Ramos (cell line): Measurements from ENCODE around the gene LEMD1.

Source experiments
- in situ Hi-C: fragments of 300-500 bp; cut with MboI; formaldehyde crosslinking; loops from one replicate; pipeline ENCODE4 v1.14.3; 2022; ENCODE audit warnings: low sequenced_read_pairs; ENCODE audit not compliant: unreplicated experiment

Gene LEMD1

DNA sequence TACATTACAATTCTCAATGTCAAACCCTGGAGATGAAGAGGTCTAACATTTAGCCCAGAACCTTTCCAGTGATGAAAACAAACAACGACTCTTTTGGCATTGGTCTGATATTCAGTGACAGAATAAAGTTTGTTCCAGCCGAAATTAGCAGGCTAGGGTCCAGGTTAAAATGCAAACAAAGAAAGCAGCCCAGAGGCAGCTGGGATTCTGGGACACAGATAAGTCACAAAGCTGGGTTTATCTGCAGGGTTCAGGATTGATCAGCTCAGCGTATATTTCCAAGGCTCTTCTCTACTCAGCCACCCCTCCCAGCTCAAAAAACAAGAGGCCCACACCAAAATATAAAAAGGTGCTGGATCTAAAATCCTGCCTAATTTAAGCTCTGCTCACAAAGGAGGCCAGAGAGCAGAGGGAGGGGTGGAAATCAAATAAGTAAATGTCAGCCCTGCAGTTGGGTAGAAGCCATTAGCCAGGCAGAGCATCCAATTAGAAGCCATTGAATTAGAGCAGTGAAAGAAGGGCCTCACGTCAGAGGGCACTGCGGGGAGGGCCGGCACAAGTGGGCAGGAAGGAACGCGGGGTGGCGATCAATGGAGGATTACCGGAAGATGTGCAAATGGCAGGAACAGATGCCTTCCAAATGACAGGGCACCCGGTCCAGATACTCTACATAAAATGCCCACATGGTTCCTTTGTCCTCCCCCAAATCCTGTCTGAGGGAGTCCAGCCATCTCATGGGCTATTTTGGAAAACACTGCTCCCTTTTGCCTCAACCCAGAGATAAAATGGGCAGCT lies 61.9 kb downstream of the LEMD1 start:
- in situ Hi-C loops, result no loop called here

DNA sequence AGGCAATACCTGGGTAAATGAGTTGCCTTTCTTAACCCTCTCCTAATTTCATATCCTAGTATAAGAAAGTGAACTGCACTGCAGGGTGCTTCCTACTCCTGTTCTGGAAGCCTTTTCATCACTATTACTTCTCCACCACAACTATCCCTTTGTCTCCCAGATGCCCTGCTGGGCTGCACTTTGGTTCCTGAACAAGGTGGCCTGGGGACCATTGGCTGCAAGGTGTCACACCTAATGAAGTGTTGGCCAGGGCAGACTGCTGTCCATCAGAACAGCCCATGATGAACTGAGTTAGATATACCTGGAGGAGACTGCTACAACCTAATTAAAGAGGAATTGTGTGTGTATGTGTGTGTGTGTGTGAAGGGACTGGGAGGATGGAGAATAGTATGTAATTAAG lies 63.3 kb downstream of the LEMD1 start:
- in situ Hi-C loops, result no loop called here

DNA sequence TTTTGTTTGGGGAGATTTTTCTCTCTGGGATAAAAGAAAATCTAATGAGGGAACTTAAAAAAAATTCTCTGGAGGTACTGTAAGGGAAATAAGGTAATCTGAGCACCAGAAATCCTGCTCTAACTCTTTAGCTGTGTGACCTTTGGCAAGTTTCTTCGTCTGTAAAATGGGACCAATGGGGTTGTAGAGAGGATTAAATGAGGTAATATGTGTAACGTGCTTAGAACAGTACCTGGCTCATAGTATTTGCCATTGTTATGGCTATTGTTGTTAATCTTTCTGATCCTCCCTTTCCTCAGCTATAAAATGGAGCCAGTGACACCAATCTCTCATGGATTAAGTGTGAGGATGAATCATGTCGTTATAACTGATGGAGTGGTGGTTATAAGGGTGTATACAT lies 64.3 kb downstream of the LEMD1 start:
- in situ Hi-C loops, result no loop called here

DNA sequence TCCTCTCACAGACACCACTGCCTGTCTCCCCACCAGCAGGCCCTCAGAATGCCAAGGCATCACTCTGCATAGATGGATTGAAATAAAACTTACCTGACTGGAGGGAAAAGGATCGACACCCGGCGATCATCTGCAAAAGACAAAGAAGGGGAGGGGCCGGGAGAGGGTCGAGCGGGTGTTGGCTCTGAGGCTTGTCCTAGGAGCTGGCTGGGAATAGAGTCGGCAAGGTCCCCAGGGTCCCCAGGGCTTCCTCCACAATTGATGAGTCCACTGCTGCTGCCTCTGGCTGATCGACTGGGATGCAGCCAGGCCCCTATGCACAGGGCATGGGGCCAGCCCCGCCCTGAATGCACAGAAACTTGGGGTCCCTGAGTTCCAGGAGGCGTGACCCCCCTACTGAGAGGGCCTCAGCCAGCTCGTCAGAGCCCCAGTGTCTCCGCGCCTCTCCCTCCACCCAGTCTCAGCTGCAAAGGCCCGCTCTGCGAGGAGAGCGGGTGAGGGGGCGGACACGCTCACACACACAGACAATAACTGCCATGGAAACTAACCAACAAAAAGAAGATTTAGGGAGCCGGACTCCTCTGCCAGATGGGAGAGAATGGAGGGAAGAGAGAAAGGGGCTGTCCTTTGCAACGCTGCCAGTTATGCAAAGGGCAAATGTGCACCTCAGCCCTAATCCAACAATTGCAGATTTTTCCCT lies 65.3 kb downstream of the LEMD1 start, which contains the start of gene KLHDC8A:
Gene KLHDC8A (minus strand): TSS at position 483 of the 700 bp plus-strand sequence. CDS start 13,318 bp downstream, outside the sequence.
- in situ Hi-C loops, result no loop called here

DNA sequence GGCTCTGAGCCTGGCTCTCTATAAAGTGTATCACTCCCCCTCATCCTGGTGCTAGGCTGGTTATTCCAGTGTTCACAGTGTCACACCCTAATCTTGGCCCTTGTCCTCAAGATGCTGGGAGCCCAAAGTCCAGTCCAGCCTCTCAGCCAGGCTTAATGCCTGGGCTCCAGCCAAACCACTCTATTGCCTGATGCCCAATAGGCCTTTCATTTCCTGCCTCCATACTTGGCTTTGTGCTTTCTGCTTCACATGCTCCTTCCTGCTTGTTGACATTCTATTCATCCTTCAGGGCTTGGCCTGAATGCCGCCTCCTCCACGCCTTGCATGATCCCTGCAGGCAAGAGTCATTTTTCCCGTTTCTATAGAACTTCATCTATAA lies 66.8 kb downstream of the LEMD1 start:
- in situ Hi-C loops, result no loop called here

DNA sequence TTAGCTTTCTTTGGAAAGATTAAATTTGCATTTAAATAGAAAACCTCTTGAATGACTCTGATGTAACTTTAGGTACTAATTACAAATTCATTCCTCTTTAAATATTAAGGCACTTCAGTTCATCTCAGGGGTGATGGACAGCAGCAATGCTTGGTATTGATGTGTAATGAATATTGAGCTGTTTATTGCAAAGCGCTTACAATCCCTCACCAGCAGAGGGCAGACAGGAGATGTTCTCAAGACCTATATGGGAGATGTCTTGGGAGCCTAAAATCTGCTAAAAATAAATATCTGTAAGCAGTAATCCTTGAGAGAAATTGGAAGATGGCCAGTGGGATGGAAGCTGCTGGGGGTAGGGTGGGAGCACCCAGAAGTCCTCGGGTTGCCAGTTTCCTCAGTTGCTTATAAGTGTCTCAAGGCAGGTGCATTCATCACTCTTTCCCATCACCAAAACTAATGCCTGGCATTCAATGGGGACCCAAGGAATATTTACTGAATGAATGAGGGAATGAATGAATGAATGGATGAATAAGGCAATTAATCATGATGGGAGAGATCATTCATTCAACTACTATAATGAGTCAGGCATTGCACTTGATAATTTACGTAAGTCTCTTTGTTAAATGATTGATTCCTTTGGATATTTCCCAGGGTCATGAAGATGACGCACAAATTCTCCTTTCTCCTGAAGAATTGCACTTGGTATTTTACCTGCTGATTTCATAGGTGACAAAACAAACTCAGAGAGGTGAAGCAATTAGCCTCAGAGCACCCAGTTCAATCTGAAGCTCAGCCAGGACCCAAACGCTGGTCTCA lies 67.4 kb downstream of the LEMD1 start:
- in situ Hi-C loops, result no loop called here

DNA sequence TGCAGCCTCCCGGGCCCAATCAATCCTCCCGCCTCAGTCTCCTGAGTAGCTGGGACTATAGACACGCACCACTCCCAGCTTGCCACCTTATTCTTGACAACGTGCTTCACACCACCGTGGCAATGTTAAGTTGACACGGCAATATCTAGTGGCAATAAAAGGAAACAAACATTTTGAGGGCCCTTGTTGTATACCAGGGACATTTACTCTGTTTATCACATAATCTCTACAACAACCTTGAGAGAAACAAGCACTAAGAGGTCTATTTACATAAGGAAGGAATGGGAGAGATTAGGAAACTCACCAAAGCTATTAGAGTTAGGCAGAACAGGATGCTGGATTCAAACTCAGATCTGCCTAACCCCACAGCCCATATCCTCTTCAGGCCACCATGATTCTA lies 68.2 kb downstream of the LEMD1 start:
- in situ Hi-C loops, result no loop called here

DNA sequence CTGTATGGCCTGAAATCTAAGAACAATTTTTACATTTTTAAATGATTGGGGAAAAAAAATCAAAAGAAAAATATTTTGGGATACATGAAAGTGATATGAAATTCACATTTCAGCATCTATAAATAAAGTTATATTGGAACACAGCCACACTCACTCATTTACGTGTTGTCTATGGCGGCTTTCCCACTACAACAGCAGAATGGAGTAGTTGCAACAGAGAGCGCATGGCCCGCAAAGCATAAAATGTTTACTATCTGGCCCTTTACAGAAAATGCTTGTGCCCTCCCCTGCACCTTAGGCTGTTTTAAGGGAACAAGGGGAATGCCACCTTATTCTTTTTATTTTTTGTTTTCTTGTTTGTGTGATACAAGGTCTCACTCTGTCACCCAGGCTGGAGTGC lies 68.7 kb downstream of the LEMD1 start:
- in situ Hi-C loops, result no loop called here

DNA sequence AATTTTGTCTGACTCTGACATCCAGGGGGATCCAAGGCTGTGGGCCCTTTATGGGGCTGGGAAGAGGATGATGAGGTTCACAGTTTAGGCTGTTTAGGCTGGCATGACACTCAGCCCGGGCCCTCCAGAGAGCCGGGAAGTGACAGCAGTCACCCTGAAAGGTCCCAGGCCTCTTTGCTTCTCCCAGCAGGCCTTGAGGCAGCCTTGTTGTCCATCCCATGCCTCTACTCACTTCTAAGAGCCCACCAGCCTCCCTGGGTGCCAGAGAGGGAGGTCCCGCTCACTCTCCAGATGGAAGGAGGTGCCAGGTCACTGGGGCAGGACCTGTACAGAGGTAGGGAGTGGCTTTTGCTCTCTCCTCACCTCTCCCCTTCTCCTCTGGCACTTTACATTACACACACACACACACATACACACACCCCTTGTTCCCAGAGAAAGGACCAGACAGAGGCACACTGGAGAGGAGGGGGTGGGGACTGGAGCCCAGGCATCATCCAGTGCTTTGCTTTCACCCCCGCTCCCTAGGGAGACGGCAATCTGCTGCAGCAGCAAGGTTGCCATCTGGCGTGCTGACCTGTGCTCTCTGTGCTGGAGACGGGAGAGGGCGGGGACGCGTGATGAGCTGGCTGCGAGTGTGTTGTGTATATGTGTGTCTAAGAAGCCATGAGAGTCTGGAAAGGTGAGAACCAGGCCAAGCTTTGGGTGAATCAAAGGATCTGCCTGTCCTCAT lies 69.7 kb downstream of the LEMD1 start:
- in situ Hi-C loops, result no loop called here

DNA sequence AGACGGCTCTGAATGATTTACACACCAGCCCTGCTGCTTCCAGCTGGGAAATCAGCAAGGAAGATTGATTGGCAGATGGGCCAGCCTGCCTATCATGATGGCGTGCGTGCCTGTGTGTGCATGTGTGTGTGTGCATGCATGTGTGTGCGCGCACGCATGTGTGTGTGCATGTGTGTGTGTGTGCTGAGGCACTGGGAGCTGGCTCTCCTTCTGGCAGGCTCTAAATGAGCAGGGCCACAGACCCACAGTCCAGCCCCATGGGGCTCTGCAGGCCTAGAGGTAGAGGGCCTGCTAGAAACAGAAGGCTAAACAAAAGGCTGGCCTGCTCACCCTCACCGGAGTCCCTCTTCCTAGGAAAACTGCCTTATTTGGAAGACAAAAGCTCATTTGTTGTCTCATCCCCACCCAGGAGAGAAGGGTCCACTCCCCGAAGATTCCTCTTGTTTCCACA lies 71.1 kb downstream of the LEMD1 start:
- in situ Hi-C loops, result no loop called here

DNA sequence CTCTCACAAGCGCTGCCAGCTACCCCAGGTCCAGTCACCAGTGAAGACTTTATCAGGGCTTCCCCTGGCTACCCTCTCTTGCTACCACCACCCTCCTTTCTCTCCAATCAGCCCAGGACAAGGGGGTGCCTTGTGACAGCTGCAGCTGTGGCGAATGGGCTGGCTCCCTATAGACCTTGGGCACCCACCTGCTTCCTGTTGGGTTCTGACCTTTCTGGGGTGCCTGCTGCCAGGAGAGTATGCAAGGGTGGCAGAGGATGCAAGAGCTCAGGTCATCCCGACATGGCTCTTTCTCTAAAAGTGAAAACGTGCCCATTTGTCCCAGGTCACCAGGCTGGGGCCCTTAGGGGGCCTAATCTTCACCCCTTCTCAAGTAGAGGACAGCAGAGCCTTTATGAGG lies 71.7 kb downstream of the LEMD1 start:
- in situ Hi-C loops, result no loop called here

DNA sequence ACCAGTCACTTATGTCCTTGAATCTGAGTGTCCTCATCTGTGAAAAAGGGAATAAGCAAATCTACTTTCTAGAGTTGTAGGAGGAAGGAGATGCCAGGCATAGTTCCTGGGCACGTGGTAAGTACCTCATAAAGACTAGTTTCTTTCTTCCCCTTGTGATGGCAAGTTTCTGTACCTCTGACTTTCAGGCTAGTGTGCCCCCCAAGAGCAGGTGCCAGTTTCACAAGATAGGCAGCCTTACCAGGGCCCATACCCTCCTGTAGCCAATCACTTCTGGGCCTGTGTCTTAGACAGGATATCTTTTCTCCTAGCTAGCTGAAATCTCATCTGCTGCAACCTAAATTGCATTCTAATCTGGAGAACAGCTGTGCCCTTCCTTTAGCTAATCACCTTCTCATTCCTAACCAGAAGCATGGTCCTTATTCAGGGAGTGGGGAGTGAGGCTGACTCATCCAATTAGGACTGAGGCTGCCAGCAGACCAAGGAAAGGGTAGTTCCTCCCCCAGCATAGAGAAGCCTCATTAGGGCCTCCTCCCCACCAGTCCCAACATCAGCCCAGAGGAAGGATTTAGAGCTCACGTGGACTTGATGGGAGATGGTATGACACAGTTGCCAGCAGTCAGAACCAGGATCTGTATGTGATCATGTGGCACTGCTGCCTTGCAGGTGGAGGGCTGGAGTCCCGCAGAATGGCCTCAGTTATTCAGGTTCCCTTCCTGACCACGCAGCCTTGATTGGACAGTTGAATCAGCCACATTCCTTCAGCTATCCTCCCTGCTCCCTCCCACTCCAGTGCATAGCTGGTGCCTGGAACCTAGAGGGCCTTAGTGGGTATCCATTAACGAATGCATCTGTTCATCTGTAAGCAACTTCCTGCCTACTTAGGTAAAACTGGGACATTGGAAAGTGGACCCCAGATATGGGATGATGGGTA lies 73.0 kb downstream of the LEMD1 start:
- in situ Hi-C loops, result loop anchor here (10.0 kb wide), 1 partner anchor 364 kb away; no protein-coding TSS in a partner anchor

DNA sequence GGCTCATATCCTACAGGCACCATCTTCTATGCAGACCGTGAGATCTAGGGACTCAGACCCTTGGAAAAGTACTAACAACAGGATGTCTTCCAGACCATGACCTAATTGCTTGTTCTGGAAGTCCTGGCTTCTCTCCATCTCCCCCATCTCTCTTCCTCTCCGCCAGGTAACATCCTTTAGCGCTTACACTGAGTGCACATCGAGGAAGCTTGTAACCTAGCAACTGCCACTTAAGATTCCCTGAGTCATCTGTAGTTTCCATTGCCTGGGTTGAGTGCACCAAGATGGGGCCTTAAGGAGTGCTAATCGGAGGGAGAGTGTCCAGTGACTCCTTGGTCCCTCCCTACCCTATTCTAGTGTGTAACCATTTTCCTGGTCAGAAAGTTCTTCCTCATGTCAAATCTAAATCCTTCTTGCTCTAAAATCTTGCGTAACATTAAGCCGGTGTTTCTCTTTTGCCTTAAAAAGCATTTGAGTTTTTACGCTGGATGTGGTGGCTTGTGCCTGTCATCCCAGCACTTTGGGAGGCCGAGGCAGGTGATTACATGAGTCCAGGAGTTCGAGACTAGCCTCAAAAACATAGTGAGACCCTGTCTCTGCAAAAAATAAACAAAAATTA lies 74.8 kb downstream of the LEMD1 start:
- in situ Hi-C loops, result loop anchor here (10.0 kb wide), 1 partner anchor 362 kb away; no protein-coding TSS in a partner anchor

DNA sequence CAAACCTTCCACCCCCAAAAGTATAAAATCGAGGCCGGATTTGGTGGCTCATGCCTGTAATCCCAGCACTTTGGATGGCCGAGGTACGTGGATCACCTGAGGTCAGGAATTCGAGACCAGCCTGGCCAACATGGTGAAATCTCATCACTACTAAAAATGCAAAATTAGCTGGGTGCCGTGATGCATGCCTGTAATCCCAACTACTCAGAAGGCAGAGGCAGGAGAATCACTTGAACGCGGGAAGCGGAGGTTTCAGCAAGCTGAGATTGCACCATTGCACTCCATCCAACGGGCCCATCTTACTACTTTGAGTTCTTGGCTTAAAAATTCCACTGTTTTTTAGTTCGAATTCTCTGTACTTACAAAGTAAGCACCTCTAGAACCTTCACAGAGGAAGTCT lies 76.1 kb downstream of the LEMD1 start:
- in situ Hi-C loops, result loop anchor here (10.0 kb wide), 1 partner anchor 361 kb away; no protein-coding TSS in a partner anchor

DNA sequence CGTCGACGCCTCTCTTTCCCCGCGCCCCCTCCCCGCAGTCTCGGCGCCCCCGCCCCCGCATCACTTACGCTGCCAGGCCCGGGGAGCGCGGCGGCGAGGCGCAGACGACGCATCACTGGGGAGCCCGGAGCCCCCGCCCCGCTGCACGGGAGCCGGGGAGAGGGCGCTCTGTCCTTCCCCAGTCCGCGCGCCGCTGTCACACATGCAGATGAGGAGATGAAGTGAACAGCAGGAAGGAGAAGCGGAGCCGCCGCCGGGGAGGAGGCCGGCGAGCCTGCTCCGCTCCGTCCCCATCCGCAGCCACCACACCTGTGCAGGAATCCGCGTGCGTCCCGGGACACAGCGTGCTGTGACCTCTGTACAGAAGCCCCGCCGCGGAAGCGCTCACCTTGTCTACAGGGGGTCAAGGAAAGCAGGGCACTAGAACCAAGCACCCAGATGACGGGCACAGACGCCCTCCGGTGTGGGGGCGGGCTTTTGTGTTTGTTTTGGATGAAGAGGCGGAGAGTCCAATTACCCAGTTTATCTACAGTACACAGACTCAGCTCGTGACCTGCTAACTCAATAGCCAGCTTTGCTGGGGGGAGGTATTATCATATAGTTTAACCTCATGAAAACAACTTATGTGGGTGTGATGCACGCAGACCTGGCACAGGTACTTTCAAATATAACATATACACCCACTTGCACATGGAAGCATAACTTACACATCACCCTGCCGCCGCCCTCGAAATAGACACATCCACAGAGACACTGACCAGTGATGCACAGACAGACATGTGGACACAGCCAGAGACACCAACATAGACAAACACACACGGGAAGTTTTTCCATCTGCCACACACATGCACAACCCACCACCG lies 77.6 kb downstream of the LEMD1 start:
- in situ Hi-C loops, result loop anchor here (10.0 kb wide), 1 partner anchor 359 kb away; no protein-coding TSS in a partner anchor

DNA sequence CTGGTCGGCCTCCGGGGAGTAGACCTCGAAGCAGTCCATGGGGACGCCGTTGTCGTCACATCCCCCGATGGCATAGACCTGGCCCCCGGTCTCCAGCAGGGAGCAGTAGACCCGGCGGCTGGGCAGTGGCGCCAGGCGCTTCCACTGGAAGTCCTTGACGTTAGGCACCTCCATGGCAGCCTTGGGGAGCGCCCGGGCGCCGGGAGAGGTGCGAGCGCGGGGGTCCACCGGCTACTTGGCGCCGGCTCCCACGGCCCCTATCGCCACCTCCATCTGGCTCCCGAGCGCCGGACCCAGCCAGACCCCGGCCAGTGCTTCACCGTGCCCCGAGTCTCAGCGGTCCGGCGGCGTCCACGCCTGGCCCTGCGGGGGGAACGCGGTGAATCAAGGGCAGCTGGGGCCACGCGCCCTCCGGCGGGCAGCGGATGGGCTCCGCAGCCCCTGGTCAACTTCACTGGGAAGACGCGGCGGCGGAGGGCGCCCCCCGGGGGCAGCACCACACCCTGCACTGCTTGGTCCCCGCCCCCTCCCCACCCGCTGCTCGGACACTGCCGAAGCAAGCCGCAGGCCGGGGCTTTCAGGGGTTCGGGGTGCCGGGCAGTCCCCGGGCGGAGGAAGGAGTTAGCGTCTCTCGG lies 78.3 kb downstream of the LEMD1 start:
- in situ Hi-C loops, result loop anchor here (10.0 kb wide), 1 partner anchor 359 kb away; no protein-coding TSS in a partner anchor

DNA sequence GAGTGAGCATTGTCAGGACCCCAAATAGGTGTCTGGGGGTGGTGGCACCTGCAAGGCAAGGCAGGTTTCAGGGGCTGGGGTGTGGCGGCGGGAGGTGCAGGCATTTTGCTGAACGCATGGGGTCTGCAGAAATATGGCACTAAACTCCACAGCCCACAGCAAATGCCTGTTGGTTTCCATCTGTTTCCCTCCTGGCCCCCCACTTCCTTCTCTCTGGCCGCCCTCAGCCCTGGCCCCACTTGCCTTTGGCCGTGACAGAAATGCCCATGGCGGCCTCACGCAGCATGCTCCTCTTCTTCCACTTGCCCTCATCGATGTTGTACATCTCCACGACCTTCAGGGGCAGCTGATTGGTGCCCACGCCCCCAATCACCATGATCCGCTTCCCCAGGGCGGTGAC lies 78.9 kb downstream of the LEMD1 start:
- in situ Hi-C loops, result loop anchor here (10.0 kb wide), 1 partner anchor 358 kb away; no protein-coding TSS in a partner anchor
